Natural killer cell (primary cell): ENCODE measurements around the gene ZNF454. TPM values are rescaled to one million over a fixed set of nuclear protein-coding genes. Genes with fewer than 3 reads are reported as not detected.

ENCODE experiments used
- ATAC-seq, 3 donors: fragments of 150-1000 bp in 2 of 3; fragments of 200-7000 bp in 1 of 3; cut with Tn5 transposase; 1 replicate in 1 of 3; 2 replicates in 2 of 3; pipeline ENCODE4 v1.10.0; 2021; ENCODE audit warnings: mild to moderate bottlenecking in 2 of 3, moderate library complexity in 2 of 3
- DNase-seq, 2 donors: peaks; one replicate each; pipeline versions ENCODE4 v3.0.0 to v3.0.0-alpha.2; 2013 to 2021; ENCODE audit warnings: mixed read lengths in 1 of 2
- H3K27ac ChIP-seq: one replicate; pipeline ENCODE4 v1.5.1; 2013; ENCODE audit warnings: mild to moderate bottlenecking, low read length
- H3K27me3 ChIP-seq: one replicate; pipeline ENCODE4 v1.6.1; 2013; ENCODE audit warnings: low read length; ENCODE audit not compliant: control insufficient read depth, insufficient read depth
- H3K36me3 ChIP-seq: one replicate; pipeline ENCODE4 v1.6.1; 2013; ENCODE audit warnings: low read length; ENCODE audit not compliant: control insufficient read depth, insufficient read depth
- H3K4me1 ChIP-seq: one replicate; pipeline ENCODE4 v1.6.1; 2013; ENCODE audit warnings: low read length; ENCODE audit not compliant: control insufficient read depth, insufficient read depth
- H3K4me3 ChIP-seq: one replicate; pipeline ENCODE4 v1.5.1; 2013; ENCODE audit warnings: low read length
- H3K9me3 ChIP-seq: one replicate; pipeline ENCODE4 v1.6.1; 2013; ENCODE audit warnings: low read length; ENCODE audit not compliant: control insufficient read depth, insufficient read depth
- H3K27ac Mint-ChIP-seq, 2 donors: one replicate each; pipeline ENCODE4 v1.8.0; 2022; ENCODE audit warnings: mild to moderate bottlenecking in 2 of 2, mixed read lengths in 2 of 2, moderate library complexity in 1 of 2
- H3K27me3 Mint-ChIP-seq, 2 donors: one replicate each; pipeline ENCODE4 v1.8.0; 2022; ENCODE audit warnings: low read depth in 2 of 2, mixed read lengths in 2 of 2
- H3K36me3 Mint-ChIP-seq: one replicate; pipeline ENCODE4 v1.8.0; 2022; ENCODE audit warnings: mixed read lengths
- H3K4me1 Mint-ChIP-seq, 2 donors: one replicate each; pipeline ENCODE4 v1.8.0; 2022; ENCODE audit warnings: mixed read lengths in 2 of 2
- H3K4me3 Mint-ChIP-seq: one replicate; pipeline ENCODE4 v1.8.0; 2022; ENCODE audit warnings: mild to moderate bottlenecking, moderate library complexity, mixed read lengths
- H3K9me3 Mint-ChIP-seq, 2 donors: one replicate each; pipeline ENCODE4 v1.8.0; 2022; ENCODE audit warnings: mixed read lengths in 2 of 2
- WGBS: methylation state at CpG from one replicate; pipeline ENCODE4 v1.1.7; 2013; ENCODE audit warnings: missing lambda C conversion rate; ENCODE audit not compliant: insufficient coverage; 5-methylcytosine and 5-hydroxymethylcytosine counted together
- intact Hi-C: fragments of 100-400 bp; cut with micrococcal nuclease; formaldehyde crosslinking; loops from one replicate; pipeline ENCODE4 v1.14.2; 2022
- total RNA-seq, 4 donors: library from RNA; stranded (reverse); fragments of 120-200 nt in 1 of 4; gene quantifications; one replicate each; pipeline versions ENCODE4 v1.2.3 to v1.2.4, GENCODE V29; 2013 to 2022
- TF ChIP-seq, protein P1 (sequence below): fragments of 200-600 bp; IDR thresholded peaks from one replicate; pipeline ENCODE4 v1.8.0; 2022; ENCODE audit warnings: antibody characterized with exemption

The ZNF454 gene
- total RNA-seq, 3 donors from 2014 or later (not counting 1 experiment from before 2014, with no cell fraction given) = not detected

DNA sequence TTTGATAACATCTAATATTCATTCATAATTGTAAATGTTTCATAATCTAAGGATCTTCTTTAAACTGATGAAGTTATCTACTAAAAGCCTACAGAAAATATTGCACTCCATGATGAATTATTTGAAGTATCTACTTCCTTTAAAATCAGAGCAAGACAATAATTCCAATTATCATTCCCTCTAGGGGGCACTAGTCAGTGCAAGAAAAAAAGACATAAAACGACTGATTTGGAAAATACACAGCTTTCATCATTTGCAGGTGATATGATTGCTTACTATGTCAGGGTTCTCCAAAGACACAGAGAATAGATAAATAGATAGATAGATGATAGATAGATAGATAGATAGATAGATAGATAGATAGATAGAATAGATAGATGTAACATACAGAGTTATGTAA, 67.7 kb downstream of the ZNF454 start:
- Histone ChIP-seq H3K27me3 (no peaks in the 10 kb centered on the region), H3K4me3 (no peak overlapping the region), H3K27ac (no peak overlapping the region), H3K36me3 (no peaks in the 10 kb centered on the region), H3K4me1 (no peaks in the 10 kb centered on the region), H3K9me3 (no peaks in the 10 kb centered on the region)
- Mint-ChIP-seq H3K36me3 (no peaks in the 10 kb centered on the region), H3K27ac (no peak overlapping the region), H3K4me3 (no peak overlapping the region), H3K4me1 (no peaks in the 10 kb centered on the region), H3K27me3 (peaks cover 16 to 19% of the 10 kb centered on the region in 2 donors), H3K9me3 (peaks cover 0 to 2% of the 10 kb centered on the region in 2 donors)
- ATAC-seq = no peak
- TF ChIP-seq, protein P1, sequence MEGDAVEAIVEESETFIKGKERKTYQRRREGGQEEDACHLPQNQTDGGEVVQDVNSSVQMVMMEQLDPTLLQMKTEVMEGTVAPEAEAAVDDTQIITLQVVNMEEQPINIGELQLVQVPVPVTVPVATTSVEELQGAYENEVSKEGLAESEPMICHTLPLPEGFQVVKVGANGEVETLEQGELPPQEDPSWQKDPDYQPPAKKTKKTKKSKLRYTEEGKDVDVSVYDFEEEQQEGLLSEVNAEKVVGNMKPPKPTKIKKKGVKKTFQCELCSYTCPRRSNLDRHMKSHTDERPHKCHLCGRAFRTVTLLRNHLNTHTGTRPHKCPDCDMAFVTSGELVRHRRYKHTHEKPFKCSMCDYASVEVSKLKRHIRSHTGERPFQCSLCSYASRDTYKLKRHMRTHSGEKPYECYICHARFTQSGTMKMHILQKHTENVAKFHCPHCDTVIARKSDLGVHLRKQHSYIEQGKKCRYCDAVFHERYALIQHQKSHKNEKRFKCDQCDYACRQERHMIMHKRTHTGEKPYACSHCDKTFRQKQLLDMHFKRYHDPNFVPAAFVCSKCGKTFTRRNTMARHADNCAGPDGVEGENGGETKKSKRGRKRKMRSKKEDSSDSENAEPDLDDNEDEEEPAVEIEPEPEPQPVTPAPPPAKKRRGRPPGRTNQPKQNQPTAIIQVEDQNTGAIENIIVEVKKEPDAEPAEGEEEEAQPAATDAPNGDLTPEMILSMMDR = no peak
- no CpG with 5 or more reads among the region's 1 CpG for WGBS
- intact Hi-C loops = no loop called here
- DNase-seq = no peak

Other genes with a start within 250 kb of the ZNF454 start
- gene ZNF354A, start 210.5 kb upstream of the ZNF454 start, total RNA-seq = 10 to 100 TPM in 2 of 3 donors, 1 to 10 TPM in 1; 9.2 to 15.6 (median 11.4) TPM
- 10 to 100 TPM; 10.0 to 16.0 (median 13.6) TPM for gene ZNF354B, start 81.2 kb upstream of the ZNF454 start, total RNA-seq
- gene ZFP2, start 45.3 kb upstream of the ZNF454 start, total RNA-seq = under 1 TPM; 0.33 to 0.61 (median 0.54) TPM
- gene GRM6, start 54.1 kb downstream of the ZNF454 start, total RNA-seq = not detected
- gene ZNF879, start 82.6 kb downstream of the ZNF454 start, total RNA-seq = 1 to 10 TPM; 4.2 to 7.6 (median 5.1) TPM
- 1 to 10 TPM; 4.0 to 7.4 (median 4.9) TPM for gene ZNF354C, start 119.2 kb downstream of the ZNF454 start, total RNA-seq